ENCODE results near the gene LXN. TPM values are rescaled to one million over a fixed set of nuclear protein-coding genes. Genes with fewer than 3 reads are reported as not detected.

Gene LXN, protein sequence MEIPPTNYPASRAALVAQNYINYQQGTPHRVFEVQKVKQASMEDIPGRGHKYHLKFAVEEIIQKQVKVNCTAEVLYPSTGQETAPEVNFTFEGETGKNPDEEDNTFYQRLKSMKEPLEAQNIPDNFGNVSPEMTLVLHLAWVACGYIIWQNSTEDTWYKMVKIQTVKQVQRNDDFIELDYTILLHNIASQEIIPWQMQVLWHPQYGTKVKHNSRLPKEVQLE
- 16.4 and 17.7 TPM in 2 replicates for total RNA-seq

- H3K27ac Mint-ChIP-seq, result peak within 1 kb of the TSS; percentile 90
- H3K9me3 Mint-ChIP-seq, result no peaks in the 10 kb centered on the region
- DNase-seq (ENCODE audit: low spot score), result peak; percentile 75
- H3K4me3 Mint-ChIP-seq, result peak within 1 kb of the TSS; percentile 91
- no peaks in the 10 kb centered on the region for H3K27me3 Mint-ChIP-seq (ENCODE audit: insufficient read depth)
- H3K4me1 Mint-ChIP-seq (ENCODE audit: low read depth), result peaks cover 24% of the 10 kb centered on the region
- intact Hi-C loops (cut with micrococcal nuclease), result loop anchor here (1.0 kb wide), 3 partner anchors 13 to 119 kb away; no protein-coding TSS in a partner anchor
- peaks cover 20% of the 10 kb centered on the region for H3K36me3 Mint-ChIP-seq (ENCODE audit: low read depth)
Measured at GRCh38 chr3:158672215-158673176, at the start of gene LXN. LXN (minus strand) TSS chr3:158672648; CDS start chr3:158672478, 170 bp downstream.

DNA sequence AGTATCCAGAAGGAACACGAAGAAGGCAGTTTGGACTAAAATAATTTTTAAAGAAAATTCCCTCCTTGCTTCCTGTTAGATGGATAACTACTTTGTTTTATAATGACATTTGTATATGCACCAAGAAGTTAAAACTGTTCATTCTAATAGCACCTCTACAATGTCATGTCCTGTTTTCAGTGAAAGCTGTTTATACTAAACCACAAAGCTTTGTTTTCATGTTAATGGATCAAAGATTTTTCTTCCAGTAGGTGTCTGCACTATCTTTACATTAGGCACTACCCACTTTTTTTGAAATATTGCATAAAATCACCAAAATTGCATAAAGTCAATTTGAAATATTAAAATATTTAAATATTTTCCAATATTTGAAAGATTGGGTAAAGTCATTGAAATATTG, 49.7 kb upstream of the LXN start:
- H3K36me3 Mint-ChIP-seq (ENCODE audit: low read depth), result peaks cover 17% of the 10 kb centered on the region
- intact Hi-C loops (cut with micrococcal nuclease), result no loop called here

GRCh38 chr3:158718490-158719170, 46.2 kb upstream of the LXN start:
- no peak overlapping the region for H3K27ac Mint-ChIP-seq
- H3K27me3 Mint-ChIP-seq (ENCODE audit: insufficient read depth), result no peaks in the 10 kb centered on the region
- intact Hi-C loops (cut with micrococcal nuclease), result no loop called here
- H3K9me3 Mint-ChIP-seq, result no peaks in the 10 kb centered on the region
- no peak overlapping the region for H3K4me3 Mint-ChIP-seq
- peaks cover 29% of the 10 kb centered on the region for H3K4me1 Mint-ChIP-seq (ENCODE audit: low read depth)
- DNase-seq (ENCODE audit: low spot score), result no peak
- H3K36me3 Mint-ChIP-seq (ENCODE audit: low read depth), result peaks cover 17% of the 10 kb centered on the region

More for the DNA sequence above, 49.7 kb upstream of the LXN start:
- Mint-ChIP-seq H3K27ac (no peak overlapping the region), H3K4me3 (no peak overlapping the region), H3K9me3 (no peaks in the 10 kb centered on the region), H3K4me1 (ENCODE audit: low read depth) (peaks cover 38% of the 10 kb centered on the region), H3K27me3 (ENCODE audit: insufficient read depth) (no peaks in the 10 kb centered on the region)
- no peak for DNase-seq (ENCODE audit: low spot score)

DNA sequence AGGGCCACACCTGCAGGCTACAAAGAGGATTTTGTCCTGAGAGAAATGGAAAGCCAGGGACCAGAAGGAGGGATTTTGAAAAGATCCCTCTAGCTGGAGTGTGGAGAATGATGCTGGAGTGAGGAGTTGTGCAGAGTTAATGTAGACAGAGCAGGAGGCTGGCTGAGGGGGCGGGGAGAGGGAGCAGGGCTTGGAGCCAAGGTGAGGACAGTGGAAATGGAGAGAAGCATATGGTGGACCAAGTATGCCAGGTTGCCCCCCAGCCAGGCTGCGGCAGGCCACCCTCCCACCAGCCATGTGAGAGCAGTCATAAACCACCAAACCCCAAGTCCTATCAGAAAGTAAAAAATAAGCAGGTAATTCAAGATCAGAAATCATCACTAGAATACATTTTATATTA, 45.1 kb upstream of the LXN start:
- H3K4me3 Mint-ChIP-seq, result no peak overlapping the region
- H3K27me3 Mint-ChIP-seq (ENCODE audit: insufficient read depth), result no peaks in the 10 kb centered on the region
- H3K27ac Mint-ChIP-seq, result no peak overlapping the region
- peaks cover 30% of the 10 kb centered on the region for H3K4me1 Mint-ChIP-seq (ENCODE audit: low read depth)
- no peaks in the 10 kb centered on the region for H3K9me3 Mint-ChIP-seq
- peaks cover 22% of the 10 kb centered on the region for H3K36me3 Mint-ChIP-seq (ENCODE audit: low read depth)
- no peak for DNase-seq (ENCODE audit: low spot score)
- intact Hi-C loops (cut with micrococcal nuclease), result no loop called here

DNA sequence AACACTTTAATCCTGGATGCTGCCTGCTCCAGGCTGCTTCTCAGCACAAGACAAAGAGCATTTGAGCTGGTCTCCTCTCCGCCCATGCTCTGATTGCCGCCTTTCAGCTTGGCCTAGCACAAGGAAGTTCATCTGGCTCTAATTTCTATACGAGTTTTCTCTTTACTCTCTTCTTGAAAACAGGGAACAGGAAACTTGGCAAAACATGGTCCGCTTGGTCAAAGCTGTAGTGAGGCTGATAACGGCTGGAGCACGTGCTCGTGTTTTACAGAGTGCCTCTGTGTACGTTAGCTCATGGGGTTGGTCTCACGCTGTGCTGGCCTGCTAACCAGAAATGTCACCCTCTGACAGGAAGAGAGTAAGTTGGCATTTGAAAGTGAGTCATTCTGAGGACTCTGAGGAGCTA, 40.6 kb upstream of the LXN start:
- peaks cover 36% of the 10 kb centered on the region for H3K36me3 Mint-ChIP-seq (ENCODE audit: low read depth)
- no peak for DNase-seq (ENCODE audit: low spot score)
- intact Hi-C loops (cut with micrococcal nuclease), result no loop called here
- no peaks in the 10 kb centered on the region for H3K27me3 Mint-ChIP-seq (ENCODE audit: insufficient read depth)
- peaks cover 35% of the 10 kb centered on the region for H3K4me1 Mint-ChIP-seq (ENCODE audit: low read depth)
- H3K27ac Mint-ChIP-seq, result no peak overlapping the region
- no peak overlapping the region for H3K4me3 Mint-ChIP-seq
- H3K9me3 Mint-ChIP-seq, result no peaks in the 10 kb centered on the region

- no peak for DNase-seq (ENCODE audit: low spot score)
- Mint-ChIP-seq H3K27me3 (ENCODE audit: insufficient read depth) (no peaks in the 10 kb centered on the region), H3K4me3 (no peak overlapping the region), H3K36me3 (ENCODE audit: low read depth) (peaks cover 37% of the 10 kb centered on the region), H3K4me1 (ENCODE audit: low read depth) (peaks cover 35% of the 10 kb centered on the region), H3K27ac (no peak overlapping the region), H3K9me3 (no peaks in the 10 kb centered on the region)
- intact Hi-C loops (cut with micrococcal nuclease), result no loop called here
Measured at GRCh38 chr3:158712443-158712842, 40.0 kb upstream of the LXN start.

GRCh38 chr3:158711886-158712285, 39.4 kb upstream of the LXN start:
- Mint-ChIP-seq H3K27me3 (ENCODE audit: insufficient read depth) (no peaks in the 10 kb centered on the region), H3K4me3 (no peak overlapping the region), H3K27ac (no peak overlapping the region), H3K4me1 (ENCODE audit: low read depth) (peaks cover 35% of the 10 kb centered on the region), H3K36me3 (ENCODE audit: low read depth) (peaks cover 41% of the 10 kb centered on the region), H3K9me3 (no peaks in the 10 kb centered on the region)
- intact Hi-C loops (cut with micrococcal nuclease), result no loop called here
- no peak for DNase-seq (ENCODE audit: low spot score)

DNA sequence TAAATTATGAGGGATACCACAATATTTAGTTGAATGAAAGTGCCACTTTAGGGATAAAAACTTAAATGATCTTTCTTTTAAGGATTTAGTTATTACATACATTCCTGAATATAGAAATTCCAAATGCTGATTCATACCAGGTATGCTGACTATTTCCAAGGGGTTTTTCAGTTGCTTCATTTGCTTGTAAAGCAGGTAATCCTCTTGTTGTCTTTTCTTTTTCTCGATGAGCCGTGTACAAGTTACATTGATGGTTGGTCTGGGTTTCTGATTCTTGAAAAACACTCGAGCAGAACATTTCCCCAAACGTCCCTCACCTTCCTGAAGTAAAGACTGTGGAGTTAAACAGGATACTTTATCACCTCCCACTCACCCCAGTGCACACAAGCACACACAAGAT, 38.2 kb upstream of the LXN start:
- Mint-ChIP-seq H3K4me3 (no peak overlapping the region), H3K27ac (no peak overlapping the region), H3K36me3 (ENCODE audit: low read depth) (peaks cover 46% of the 10 kb centered on the region), H3K27me3 (ENCODE audit: insufficient read depth) (no peaks in the 10 kb centered on the region), H3K4me1 (ENCODE audit: low read depth) (peaks cover 35% of the 10 kb centered on the region), H3K9me3 (no peaks in the 10 kb centered on the region)
- no peak for DNase-seq (ENCODE audit: low spot score)
- intact Hi-C loops (cut with micrococcal nuclease), result no loop called here

DNA sequence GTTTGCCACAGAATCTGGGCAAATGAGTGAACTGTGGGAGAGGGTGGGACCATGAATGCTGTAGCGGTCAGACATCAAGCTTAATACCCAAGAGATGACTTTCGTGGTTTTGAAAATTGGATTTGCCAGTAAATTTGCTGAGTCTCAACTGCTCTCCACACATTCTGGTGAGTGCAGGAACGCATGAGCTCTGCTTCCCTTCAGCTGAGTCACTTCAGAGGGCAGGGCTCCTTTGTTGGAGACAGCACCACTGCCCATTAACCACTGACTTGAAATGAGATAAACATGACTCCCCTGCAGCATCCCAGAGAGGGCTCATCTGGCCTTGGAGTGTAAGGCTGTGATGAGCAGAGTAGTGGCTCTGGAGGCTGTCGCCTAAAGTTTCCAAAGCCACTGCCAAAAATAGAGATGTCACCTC, 37.2 kb upstream of the LXN start:
- H3K4me3 Mint-ChIP-seq, result no peak overlapping the region
- H3K4me1 Mint-ChIP-seq (ENCODE audit: low read depth), result peaks cover 35% of the 10 kb centered on the region

GRCh38 chr3:158703566-158703965, 31.1 kb upstream of the LXN start:
- no peaks in the 10 kb centered on the region for H3K27me3 Mint-ChIP-seq (ENCODE audit: insufficient read depth)
- intact Hi-C loops (cut with micrococcal nuclease), result no loop called here
- DNase-seq (ENCODE audit: low spot score), result no peak
- no peak overlapping the region for H3K4me3 Mint-ChIP-seq
- peaks cover 23% of the 10 kb centered on the region for H3K36me3 Mint-ChIP-seq (ENCODE audit: low read depth)
- no peak overlapping the region for H3K27ac Mint-ChIP-seq
- no peaks in the 10 kb centered on the region for H3K9me3 Mint-ChIP-seq
- H3K4me1 Mint-ChIP-seq (ENCODE audit: low read depth), result peaks cover 17% of the 10 kb centered on the region

More for the DNA sequence above, 37.2 kb upstream of the LXN start:
- no peak overlapping the region for H3K27ac Mint-ChIP-seq
- intact Hi-C loops (cut with micrococcal nuclease), result no loop called here
- no peaks in the 10 kb centered on the region for H3K27me3 Mint-ChIP-seq (ENCODE audit: insufficient read depth)
- peaks cover 47% of the 10 kb centered on the region for H3K36me3 Mint-ChIP-seq (ENCODE audit: low read depth)
- no peaks in the 10 kb centered on the region for H3K9me3 Mint-ChIP-seq
- DNase-seq (ENCODE audit: low spot score), result no peak

GRCh38 chr3:158702815-158703481, 30.5 kb upstream of the LXN start:
- intact Hi-C loops (cut with micrococcal nuclease), result no loop called here
- peaks cover 17% of the 10 kb centered on the region for H3K4me1 Mint-ChIP-seq (ENCODE audit: low read depth)
- H3K9me3 Mint-ChIP-seq, result no peaks in the 10 kb centered on the region
- peaks cover 18% of the 10 kb centered on the region for H3K36me3 Mint-ChIP-seq (ENCODE audit: low read depth)
- no peak for DNase-seq (ENCODE audit: low spot score)
- H3K27me3 Mint-ChIP-seq (ENCODE audit: insufficient read depth), result no peaks in the 10 kb centered on the region
- H3K27ac Mint-ChIP-seq, result no peak overlapping the region
- no peak overlapping the region for H3K4me3 Mint-ChIP-seq

DNA sequence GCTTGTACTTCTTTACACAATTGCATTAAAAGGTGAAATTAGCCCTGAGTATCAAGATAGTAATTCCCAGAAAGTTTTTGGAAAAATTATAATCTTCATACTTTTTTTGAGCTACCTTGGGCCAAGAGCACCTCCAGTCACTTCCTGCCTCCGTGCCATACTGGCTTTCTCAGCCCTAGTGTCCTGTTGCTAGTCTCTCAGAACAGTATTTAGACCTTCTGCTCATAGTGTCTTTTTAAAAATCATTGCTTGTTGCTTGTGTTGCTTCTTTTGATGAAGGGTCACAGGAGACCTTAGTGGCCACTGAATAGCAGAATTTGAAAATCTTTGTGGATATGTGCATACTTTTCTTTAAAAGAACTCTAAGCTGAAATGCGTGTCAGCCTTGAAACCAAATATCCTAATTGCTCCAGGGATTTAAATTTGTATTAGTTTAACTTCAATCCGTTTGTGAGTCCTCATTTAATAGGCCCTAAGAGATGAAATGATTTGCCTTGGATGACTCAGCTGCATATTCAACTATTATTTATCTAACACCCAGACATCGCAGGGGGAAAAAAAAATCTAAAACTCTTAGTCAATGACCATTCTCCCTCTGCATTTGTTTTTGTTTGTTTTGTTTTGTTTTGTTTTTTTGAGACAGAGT, 29.1 kb upstream of the LXN start:
- Mint-ChIP-seq H3K27me3 (ENCODE audit: insufficient read depth) (no peaks in the 10 kb centered on the region), H3K4me1 (ENCODE audit: low read depth) (peaks cover 17% of the 10 kb centered on the region), H3K4me3 (no peak overlapping the region), H3K27ac (no peak overlapping the region), H3K9me3 (no peaks in the 10 kb centered on the region), H3K36me3 (ENCODE audit: low read depth) (peaks cover 14% of the 10 kb centered on the region)
- intact Hi-C loops (cut with micrococcal nuclease), result no loop called here
- DNase-seq (ENCODE audit: low spot score), result no peak
